CD1c-positive myeloid dendritic cell (primary cell): ENCODE results near the gene UBAP2.

ENCODE experiments used
- DNase-seq: peaks from one replicate; pipeline ENCODE4 v3.0.0-alpha.2; 2016; ENCODE audit errors: extremely low spot score

The UBAP2 gene

GRCh38 chr9:33924978-33925797 is 123.5 kb downstream of the UBAP2 start:
- DNase-seq = no peak

DNA sequence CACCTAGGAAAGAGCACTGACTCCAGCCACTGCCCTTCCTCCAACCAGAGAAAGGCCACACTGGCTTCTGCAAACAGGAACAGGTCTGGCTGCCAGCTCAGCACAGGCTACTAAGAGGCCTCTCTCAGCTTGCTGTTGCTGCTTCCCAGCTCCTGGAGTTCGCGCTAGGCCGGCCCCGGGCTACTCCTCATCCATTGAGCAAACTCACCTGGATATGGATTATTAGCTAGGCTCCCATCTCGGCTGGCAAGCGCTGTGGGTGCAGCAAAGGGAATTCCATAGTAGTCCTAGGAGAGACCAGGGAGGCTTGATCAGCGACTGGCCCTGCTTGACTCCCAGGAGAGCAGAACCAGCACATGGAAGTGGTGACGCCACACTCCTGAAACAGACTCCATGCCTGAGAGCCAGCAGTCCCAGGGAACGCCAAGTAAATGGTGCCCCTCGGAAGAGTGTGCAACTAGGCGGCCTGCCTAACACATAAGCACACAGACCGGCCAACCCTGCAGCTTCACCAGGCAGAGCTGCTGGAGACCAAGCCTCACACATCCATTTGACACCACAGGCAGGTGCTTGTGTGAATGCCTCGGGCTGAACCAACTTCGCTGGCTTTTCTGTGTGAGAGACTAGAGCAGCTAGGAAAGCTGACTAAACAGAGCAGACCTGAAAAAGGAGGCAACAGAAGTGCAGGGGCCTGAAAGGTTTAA is 124.5 kb downstream of the UBAP2 start:
- no peak for DNase-seq

GRCh38 chr9:33923079-33923478 is 125.6 kb downstream of the UBAP2 start:
- DNase-seq = no peak

GRCh38 chr9:33921967-33922895 is 126.5 kb downstream of the UBAP2 start:
- no peak for DNase-seq

GRCh38 chr9:33919276-33919897 is 129.3 kb downstream of the UBAP2 start:
- DNase-seq = no peak

GRCh38 chr9:33917036-33917435 is 131.7 kb downstream of the UBAP2 start:
- DNase-seq = no peak

DNA sequence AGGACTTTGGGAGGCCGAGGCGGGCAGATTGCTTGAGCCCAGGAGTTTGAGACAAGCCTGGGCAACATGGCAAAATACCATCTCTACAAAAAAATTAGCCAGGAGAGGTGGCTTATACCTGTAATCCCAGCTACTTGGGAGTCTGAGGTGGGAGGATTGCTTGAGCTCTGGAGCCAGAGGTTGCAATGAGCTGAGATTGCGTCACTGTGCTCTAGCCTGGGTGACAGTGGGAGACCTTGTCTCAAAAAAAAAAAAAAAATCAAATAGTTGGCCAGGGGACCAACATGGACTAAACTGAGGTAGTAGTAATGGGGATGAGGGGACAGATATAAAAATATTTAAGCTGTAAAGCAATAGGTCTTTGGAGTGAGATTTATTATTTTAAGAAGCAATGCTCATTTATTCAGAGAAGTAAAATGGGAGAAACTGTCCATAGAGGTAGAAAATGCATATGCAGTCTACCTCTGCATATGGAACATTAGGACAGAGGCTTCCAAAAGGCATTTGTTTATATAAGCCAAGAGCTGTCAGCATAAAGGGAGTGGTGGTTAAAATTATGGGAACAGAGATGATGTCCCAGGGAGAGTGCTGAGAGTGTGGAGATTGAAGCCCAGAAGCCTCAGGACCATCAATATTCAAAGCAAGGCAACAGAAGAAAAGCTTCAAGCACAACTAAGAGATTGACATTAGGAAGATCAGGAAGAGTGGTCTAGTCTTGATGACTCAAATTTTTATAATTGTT is 133.6 kb downstream of the UBAP2 start:
- no peak for DNase-seq

DNA sequence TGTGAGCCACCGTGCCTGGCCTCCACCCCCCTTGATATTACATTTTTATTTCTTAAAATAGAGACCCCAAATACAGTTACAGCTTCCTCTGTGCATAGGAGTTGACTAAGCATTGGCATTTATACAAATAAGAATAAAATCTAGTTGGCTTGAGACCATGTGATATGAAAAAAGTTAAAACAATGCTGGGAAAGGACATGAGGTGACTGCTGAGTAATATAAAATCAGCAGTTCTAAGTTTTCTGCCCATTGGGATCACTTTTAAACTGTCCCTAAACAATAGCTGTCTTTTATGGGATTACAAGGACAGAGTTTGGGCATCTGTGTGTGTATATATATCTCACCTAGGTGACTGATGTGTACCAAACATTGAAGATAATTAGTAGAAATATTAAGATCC is 135.1 kb downstream of the UBAP2 start:
- no peak for DNase-seq

DNA sequence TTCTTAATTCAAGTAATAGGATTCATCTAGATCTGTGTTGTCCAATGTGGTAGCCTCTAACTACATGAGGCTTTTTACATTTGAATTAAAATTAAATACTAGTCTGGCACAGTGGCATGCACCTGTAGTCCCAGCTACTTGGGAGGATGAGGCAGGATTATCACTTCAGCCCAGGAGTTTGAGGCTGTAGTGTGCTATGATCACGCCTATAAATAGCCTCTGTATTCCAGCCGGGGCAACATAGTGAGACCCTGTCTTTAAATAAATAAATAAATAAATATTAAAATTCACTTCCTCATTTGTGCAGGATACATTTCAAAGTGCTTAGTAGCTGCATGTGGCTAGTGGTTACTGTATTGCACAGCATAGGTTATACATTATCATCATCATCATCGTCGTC is 139.9 kb downstream of the UBAP2 start:
- DNase-seq = no peak

- no peak for DNase-seq
Measured at GRCh38 chr9:33908114-33908513, 140.6 kb downstream of the UBAP2 start.

GRCh38 chr9:33907347-33907746 is 141.3 kb downstream of the UBAP2 start:
- no peak for DNase-seq

DNA sequence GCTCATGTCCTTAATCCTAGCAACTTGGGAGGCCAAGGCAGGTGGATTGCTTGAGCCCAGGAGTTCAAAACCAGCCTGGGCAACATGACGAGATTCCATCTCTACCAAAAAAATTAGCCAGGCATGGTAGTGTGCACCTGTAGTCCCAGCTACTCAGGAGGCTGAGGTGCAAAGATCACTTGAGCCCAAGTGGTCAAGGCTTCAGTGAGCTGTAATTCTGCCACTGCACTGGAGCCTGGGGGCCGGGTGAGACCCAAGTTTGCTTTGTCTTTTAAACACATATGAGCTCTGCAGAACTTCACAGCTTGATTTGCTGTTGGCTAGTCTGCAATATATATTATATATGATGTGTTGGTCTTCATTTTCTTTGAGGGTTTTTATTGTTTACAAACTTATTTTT is 141.9 kb downstream of the UBAP2 start:
- no peak for DNase-seq

- DNase-seq = no peak
Measured at GRCh38 chr9:33905137-33905536, 143.6 kb downstream of the UBAP2 start.

DNA sequence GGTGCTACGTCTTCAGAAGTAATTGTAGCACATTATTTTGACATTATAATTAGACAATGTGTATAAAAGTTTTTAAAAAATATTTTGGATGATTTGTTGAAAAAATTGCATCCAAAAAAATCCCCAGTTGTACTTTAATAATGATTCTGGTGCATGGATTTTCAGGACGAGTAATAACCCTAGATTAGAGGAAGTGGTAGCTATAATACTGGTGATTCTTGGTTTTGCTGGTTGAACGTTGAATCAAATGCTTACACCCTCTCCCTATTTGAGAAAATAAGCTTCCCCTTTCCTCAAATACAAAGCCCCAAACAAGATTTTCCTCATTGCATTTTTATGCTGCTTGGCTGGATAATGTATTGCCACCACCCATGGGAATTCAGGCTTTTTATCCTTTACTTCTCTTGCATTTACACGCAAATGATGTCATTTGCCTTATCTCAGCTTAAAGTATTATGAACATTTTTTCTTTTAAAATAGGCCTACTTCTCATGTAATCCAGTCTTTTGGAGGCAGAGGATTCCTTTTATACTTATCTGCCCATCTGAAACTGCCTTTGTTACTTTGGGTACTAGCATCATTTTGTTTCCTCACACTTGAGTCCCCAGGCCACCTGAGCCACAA is 145.4 kb downstream of the UBAP2 start:
- no peak for DNase-seq

DNA sequence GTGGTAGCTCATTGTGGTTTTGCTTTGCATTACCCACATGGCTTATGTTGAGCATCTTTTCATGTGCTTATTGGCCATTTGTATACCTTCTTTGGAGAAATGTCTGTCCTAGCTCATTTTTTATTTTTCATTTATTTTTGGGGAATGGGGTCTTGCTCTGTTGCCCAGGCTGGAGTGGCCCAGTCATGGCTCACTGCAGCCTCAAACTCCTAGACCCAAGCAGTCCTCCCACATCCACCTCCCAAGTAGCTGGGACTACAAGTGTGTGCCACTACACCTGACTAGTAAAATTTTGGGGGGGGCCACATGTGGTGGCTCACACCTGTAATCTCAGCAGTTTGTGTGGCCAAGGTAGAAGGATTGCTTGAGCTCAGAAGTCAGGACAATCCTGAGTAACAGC is 154.4 kb downstream of the UBAP2 start:
- no peak for DNase-seq

GRCh38 chr9:33893861-33894260 is 154.8 kb downstream of the UBAP2 start:
- no peak for DNase-seq

DNA sequence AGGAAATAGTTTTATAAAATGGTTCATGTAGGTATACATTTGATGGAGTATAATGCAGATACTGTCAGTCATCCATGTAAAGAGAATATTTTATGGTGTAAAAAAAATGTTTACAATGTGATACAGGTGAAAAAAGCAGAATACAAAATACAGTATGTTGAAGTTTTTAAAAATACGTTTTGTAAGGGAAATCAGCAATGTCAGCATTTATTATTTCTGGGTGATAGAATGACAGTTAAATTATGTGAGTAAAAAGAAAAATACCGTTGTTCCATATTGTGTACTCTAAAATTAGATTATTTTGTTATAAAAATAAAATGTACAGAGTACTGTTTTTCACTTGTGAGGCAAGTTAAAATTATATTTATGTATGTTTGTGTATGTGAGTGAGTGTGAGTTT is 162.7 kb downstream of the UBAP2 start:
- no peak for DNase-seq

- no peak for DNase-seq
Measured at GRCh38 chr9:33884856-33885701, 163.6 kb downstream of the UBAP2 start.

DNA sequence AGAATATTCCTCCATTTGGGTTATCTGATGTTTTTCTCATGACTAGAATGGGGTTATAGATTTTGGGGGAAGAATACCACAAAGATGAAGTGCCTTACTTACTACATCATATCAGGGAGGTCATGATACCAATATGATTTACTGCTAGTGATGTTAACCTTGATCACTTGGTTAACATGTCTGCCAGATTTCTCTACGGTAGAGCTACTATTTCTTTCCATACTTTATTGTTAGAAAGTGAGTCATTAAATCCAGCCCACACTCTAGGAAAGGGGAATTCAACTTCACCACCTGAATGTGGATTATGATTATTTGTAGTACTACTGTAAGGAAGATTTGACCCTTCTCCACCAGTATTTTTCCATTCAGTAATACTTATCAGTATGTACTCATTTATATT is 167.1 kb downstream of the UBAP2 start:
- DNase-seq = peak; percentile 29
